GM12864 (cell line): Measurements from ENCODE around the gene ZNF419.
"Not testable (repeated sequence)": the region's sequence is repeated elsewhere in the genome, so short reads cannot be mapped to it uniquely, and the experiment has no call there.

Source experiments
- DNase-seq: peaks from one replicate; pipeline ENCODE4 v3.0.0-alpha.2; 2011; ENCODE audit warnings: low read depth
- H3K4me3 ChIP-seq: 2 replicates; pipeline ENCODE4 v1.5.1; 2011; ENCODE audit warnings: mild to moderate bottlenecking, low read depth, low read length, control low read depth
- TF ChIP-seq, protein P1 (sequence below): IDR thresholded peaks from 2 replicates; pipeline ENCODE4 v1.5.1; 2011; ENCODE audit warnings: low read depth, mild to moderate bottlenecking, moderate library complexity, low read length, control low read depth, inconsistent platforms; ENCODE audit errors: missing control alignments

Gene ZNF419

DNA sequence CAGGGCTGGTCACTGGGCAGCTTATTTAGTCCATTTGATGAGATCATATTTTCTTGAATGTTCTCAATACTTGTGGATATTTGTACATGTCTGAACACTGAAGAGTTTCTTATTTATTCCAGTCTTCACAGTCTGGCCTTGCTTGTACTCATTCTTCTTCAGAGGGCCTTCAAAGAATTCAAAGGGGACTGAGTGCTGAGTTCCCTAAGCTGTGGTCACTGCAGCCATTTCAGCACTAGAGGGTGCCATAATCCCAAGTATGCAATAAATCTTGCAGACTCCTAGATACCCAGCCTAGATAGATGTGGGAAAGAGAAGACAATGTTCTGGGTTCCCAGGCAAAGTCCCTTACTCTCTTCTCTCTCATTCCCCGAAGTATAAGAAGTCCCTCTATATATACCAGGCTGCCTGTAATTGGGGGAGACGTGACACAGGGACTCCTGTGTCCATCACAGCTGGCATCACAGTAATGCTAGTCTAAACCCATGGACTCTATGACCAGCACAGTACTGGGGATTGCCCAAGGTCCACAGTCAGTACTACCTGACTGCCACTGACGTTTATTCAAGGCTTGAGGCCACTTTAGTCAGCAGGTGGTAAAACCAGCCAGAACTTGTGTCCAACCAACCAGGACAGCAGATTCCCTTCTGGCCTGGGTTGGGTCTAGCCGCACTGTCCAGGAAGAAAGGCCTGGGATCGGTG lies 21.7 kb upstream of the ZNF419 start:
- H3K4me3 ChIP-seq = no peak overlapping the region
- TF ChIP-seq, protein P1, sequence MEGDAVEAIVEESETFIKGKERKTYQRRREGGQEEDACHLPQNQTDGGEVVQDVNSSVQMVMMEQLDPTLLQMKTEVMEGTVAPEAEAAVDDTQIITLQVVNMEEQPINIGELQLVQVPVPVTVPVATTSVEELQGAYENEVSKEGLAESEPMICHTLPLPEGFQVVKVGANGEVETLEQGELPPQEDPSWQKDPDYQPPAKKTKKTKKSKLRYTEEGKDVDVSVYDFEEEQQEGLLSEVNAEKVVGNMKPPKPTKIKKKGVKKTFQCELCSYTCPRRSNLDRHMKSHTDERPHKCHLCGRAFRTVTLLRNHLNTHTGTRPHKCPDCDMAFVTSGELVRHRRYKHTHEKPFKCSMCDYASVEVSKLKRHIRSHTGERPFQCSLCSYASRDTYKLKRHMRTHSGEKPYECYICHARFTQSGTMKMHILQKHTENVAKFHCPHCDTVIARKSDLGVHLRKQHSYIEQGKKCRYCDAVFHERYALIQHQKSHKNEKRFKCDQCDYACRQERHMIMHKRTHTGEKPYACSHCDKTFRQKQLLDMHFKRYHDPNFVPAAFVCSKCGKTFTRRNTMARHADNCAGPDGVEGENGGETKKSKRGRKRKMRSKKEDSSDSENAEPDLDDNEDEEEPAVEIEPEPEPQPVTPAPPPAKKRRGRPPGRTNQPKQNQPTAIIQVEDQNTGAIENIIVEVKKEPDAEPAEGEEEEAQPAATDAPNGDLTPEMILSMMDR = peak; percentile 55
- DNase-seq = peak; percentile 21

DNA sequence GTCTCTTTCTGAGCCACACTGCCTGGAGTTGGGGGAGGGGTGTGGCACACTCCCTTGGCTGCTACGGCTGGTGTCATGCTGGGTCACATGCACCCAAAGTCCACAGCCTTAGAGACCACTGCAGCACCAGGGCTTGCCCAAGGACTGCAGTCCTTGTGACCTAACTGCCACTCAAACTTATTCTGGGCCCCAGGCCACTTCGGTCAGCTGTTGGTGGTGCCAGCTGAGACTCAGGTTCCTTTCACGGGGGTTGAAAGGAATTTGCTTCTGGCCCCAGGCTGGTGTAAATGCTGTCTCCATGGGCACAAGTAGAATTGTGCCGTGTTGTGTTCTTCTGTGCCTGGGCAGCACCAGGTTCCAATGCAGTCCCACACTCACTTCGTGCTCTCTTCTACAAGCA lies 21.1 kb upstream of the ZNF419 start:
- TF ChIP-seq, protein P1 = no peak
- no peak for DNase-seq
- no peak overlapping the region for H3K4me3 ChIP-seq

DNA sequence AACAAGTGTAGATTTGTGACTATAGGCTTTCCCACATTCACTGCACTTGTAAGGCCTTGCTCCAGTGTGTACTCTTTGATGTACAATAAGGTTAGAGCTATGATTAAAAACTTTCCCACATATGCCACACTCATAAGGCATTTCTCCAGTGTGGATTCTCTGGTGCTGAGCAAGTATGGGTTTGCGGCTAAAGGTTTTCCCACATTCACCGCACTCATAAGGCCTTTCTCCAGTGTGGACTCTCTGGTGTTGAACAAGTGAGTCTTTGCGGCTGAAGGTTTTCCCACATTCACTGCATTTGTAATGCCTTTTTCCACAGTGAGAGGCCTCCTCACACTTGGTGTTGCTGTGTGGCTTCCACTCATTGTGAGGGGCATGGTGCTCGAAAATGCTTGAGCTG lies 13.9 kb upstream of the ZNF419 start:
- no peak for DNase-seq
- H3K4me3 ChIP-seq = no peak overlapping the region
- TF ChIP-seq, protein P1 = no peak

DNA sequence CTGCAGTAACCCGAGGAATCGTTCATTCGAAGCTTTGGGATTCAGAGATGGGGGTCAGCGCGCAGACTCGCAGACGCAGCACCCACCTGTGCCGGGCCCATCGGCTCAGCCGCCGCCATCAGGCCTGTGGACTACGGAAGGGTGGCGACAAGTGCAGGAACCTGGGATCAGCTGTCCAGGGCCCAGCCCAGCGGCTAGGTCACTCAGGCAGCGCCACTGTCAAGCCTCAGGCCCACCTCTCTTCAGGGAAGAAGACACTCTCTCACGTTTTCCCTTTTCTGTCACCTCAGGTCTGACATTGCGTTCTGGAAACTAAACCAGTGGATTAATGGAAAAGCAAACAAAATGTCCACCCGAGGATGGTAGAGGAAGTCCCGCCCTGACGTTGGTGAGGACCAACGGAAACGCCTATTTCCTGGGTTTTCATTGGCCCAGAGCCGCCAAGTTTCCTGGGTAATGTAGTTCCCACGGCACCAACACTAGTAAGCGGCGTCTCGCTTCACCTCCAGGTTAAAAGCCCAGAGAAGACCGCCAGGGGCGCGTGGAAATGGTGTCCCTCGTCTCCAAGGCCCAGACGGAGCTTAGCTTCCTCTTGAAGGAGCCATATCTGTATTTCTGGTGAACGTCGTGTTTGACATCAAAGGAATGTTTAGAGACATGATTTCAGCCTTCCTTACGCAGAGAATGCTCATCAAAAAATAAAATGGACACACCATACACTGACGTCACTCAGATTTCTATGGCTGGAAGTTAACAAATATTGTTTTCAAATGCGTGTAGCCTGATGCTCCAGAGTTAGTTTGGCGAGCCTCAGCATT lies 10.2 kb upstream of the ZNF419 start, which contains the start of gene ZNF772:
Gene ZNF772 (minus strand): TSS at position 376 of the 818 bp plus-strand sequence. CDS start 257 bp downstream, at position 119.
- DNase-seq = peak; percentile 85
- H3K4me3 ChIP-seq = peak within 1 kb of the TSS; percentile 71
- TF ChIP-seq, protein P1 = peak; percentile 74

DNA sequence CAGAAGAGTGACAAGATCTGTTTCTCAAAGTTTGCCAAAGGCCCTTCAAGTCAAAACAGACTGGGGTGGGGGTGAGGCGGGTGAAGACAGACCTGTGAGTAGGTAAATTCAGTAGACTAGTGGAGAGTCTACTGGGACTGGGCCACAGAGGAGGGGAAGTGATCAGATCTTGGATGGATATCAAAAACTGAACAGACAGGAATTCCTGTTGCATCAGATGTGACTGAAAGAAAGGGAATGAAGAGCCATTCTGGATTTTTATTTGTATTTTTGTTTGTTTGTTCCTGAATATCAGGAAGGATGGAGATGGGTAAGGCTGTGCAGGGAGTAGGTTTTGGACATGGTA lies 722 bp downstream of the ZNF419 start:
- not testable (repeated sequence) for DNase-seq

DNA sequence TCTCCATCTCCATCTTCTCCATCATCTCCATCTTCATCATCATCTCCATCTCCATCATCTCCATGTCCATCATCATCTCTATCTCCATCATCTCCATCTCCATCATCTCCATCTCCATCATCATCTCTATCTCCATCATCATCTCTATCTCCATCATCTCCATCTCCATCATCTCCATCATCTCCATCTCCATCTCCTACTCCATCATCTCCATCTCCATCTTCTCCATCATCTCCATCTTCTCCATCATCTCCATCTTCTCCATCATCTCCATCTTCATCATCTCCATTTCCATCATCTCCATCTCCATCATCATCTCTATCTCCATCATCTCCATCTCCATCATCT lies 11.8 kb downstream of the ZNF419 start:
- not testable (repeated sequence) for DNase-seq, H3K4me3 ChIP-seq

More for the DNA sequence above, 722 bp downstream of the ZNF419 start:
- peak overlapping the region; percentile 34 for H3K4me3 ChIP-seq

DNA sequence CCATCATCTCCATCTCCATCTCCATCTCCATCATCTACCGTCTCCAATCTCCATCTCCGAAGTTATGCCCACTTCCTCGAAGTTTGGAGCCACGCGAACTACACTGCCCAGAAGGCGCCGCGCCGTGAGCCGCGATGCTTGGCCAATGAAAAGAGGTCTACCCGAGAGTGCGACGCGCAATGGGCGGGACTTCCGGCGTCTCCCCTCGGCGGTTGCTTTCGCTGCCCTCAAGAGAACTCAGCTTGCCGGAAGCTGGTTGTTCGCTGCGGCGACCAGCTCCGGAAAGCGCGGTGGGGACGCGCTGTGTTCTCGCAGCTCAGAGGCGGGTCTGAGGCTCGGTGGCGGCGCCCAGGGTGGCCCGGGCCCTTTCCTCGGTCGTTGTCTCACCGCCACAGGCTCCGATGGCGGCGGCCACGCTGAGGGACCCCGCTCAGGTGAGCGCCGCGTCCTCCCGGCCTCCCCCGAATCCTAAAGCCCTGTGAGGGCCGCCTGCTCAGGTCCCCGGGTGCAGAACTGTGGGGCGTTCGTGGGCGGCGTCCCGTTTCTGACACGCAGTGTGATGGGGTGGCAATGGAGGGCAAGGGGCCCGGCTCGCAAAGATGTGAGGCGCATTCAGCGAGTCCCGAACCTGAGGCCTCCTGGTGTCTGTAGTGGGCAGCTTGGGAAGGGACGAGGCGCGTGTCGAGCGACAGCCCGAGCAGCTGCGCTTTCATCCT lies 12.3 kb downstream of the ZNF419 start, which contains the start of gene ZNF773:
Gene ZNF773 (plus strand): TSS at position 259 of the 716 bp plus-strand sequence. CDS start 143 bp downstream, at position 402.
- DNase-seq = peak; percentile 92
- H3K4me3 ChIP-seq = peak within 1 kb of the TSS; percentile 67

DNA sequence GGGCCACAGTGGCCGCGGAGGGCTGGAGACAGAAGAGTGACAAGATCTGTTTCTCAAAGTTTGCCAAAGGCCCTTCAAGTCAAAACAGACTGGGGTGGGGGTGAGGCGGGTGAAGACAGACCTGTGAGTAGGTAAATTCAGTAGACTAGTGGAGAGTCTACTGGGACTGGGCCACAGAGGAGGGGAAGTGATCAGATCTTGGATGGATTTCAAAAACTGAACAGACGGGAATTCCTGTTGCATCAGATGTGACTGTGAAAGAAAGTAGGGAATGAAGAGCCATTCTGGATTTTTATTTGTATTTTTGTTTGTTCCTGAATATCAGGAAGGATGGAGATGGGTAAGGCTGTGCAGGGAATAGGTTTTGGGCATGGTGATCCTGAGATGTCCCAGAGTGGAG lies 12.8 kb downstream of the ZNF419 start:
- DNase-seq = not testable (repeated sequence)
- H3K4me3 ChIP-seq = peak overlapping the region; percentile 27
